ENCODE data around the gene STBD1.
"Not testable (repeated sequence)": the region's sequence is repeated elsewhere in the genome, so short reads cannot be mapped to it uniquely, and the experiment has no call there.

STBD1 gene

DNA sequence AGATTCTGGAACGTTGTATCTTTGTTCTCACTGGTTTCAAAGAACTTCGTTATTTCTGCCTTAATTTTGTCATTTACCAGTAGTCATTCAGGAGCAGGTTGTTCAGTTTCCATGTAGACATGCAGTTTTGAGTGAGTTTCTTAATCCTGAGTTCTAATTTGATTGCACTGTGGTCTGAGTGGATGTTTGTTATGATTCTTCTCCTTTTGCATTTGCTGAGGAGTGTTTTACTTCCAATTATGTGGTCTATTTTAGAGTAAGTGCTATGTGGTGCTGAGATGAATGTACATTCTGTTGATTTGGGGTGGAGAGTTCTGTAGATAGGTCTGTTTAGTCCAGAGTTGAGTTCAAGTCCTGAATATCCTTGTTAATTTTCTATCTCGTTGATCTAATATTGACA lies 18.7 kb upstream of the STBD1 start:
- not testable (repeated sequence) for DNase-seq

DNA sequence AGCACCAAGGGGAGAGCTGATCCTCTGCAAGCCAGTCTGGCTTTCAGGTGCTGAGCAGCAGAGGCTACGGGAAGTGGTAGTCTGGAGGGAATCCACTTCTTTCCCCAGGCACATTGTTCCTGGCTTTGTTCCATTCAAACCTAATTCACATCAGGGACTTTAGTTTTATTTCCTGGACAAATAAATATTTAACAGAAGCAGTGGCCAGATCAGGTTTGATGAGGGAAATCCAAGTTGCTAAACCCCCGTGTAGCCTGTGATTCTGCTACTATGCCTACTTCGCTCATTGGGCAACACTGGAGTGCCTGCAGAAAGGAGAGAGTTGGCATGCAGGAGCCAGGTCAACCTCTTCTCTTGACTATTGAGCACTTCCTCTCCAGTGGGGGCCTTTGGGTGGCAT lies 13.8 kb upstream of the STBD1 start:
- no peak for DNase-seq

DNA sequence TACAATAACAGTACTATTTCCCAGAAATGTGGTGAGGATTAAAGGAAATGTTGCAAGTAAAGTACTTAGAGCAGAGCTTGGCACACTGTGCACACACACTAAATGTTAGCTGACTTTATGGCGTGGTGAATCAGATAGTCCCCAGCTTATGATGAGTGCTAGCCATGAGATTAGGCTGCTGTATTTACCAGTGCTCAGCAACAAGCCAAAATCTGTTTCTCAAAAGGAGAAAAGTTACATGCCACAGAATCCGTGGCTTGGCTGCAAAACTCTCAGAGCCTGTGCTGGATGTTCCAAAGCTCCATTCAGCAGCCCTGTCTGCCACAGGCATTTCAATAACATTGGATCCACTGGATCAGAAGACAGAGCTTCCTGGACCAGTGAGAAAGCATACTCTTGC lies 12.8 kb upstream of the STBD1 start:
- DNase-seq, result no peak

DNA sequence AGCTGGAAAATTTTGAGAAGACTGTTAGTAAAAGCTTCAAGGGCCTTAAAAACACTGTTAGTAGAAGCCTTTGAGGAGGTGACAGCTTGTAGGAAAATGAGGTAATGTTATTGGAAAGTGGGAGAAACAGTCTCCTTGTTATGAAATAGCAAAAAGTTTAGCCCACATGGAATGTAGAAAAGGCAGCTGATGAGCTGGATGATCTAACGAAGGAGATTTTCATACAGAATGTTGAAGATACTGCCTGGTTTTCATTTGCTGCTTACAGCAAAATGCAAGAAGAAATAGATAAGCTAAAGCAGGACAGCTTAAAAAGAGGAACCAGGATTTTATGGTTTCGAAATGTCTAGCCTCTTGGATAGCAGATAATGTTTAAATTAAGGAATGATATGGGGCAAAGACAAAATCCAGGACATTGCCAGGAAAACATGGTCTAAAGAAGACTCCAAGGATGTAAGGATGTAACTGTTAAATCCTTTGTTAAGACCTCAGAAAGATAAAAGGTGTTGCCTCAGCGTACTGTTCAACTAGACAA lies 10.2 kb upstream of the STBD1 start:
- DNase-seq, result no peak

DNA sequence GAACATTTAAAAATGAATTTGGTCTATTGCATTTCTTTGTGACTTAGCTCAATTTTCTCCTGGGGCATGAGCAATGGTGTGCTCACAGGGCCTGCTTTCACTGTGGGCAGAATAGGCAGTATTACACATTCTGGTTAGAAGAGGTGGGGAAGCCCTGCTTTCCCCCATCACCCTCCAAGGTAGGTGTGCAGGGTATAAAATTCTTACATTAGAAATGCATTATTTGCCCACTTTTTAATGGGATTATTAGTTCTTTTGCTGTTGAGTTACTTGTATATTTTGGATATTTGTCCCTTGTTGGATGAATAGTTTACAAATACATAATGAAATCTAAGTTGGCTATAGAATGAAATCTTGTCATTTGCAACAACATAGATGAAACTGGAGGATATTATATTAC lies 8.3 kb upstream of the STBD1 start:
- DNase-seq, result no peak

DNA sequence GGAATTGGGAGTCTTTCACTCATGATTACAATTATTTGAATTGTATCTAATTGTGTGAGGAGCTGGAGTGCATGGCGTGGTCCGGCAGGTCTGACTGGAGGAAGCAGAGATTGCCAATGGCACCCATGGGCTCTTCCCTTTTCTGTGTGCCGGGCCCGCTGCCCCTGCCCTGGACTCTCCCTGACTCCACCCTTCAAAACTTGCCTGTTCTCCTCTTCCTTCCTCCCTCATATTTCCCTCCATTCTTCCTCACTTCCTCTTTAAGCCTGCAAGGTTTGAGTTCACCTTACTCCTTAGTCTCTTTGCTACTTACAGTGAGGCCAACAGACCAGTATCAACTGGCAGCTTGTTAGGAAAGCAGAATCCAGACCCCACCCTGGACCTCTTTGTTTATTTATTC lies 6.5 kb upstream of the STBD1 start:
- DNase-seq, result no peak

DNA sequence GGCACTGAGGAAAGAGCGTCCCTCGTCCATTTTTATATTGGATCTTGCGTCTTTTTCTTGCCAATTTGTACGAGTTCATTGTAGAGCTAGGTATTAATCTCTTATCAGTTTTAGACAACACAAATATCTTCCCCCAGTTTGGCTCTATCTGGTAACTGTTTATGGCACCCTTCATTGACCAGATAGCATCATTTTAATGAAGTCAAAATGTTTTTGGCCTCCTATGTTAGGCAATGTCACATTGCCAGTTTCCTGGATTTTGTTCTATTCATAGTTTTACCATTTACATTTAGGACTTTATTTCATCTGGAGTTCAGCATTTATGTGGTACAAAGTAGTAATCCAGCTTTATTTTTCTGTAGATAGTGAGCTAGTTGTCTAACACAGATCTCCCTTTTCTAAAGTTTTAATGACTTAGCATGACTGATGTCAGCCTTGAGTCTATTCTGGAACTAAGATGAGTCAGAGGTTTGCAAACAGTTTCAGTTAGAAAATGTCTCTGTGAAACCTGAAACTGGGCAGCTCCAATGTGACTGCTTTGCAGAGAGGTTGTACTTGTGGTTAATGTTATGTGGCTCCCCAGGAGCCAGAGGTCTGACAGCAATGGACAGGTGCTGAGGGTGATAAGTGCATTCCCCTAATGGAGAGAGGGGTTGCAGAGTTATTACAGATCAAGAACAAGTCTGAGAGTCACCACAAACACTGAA lies 5.3 kb upstream of the STBD1 start:
- DNase-seq, result no peak

DNA sequence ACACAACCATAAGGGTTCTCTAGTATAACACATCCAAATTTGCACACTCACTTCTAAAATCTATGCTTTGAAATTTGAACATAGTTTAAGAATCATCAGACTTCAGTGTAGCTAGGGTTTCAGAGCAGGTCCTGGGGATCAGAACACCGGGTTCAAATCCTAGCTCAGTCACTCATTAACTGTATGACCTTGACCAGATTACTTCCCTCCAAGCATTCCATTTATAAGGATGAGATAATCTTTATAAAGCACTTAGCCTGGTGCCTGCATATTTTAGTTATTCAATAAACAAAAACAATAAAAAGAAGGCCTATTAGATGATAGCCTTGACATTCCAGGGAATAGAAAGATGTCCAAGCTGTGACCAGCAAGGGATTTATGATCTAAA lies 4.8 kb upstream of the STBD1 start:
- no peak for DNase-seq

DNA sequence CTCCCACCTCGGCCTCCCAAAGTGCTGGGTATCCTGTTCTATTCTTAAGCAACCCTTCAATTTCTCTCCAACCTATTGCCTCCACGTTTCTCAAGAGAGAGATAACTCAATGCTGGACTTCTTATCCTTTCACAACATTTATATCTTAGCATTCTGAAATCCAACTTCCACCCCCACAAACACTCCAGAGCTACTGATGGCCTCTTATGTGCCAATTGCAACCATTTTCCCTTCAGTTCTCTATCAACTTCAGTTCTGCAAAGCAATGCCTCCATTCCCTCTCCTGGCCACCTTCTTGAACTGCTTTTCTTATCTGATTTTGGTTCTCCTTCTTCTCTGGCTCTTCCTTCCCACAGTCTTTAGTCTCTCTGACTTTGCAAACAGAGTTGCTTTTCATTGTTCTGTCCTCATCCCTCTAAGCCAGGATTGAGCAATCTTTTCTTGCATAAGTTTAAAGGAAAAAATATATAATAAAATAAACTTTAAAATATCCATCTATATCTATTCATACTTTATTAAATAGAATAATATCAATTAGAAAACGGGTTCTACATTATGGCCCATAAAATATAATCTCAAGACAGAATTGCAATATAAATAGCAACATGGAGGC lies 3.6 kb upstream of the STBD1 start:
- DNase-seq, result no peak

DNA sequence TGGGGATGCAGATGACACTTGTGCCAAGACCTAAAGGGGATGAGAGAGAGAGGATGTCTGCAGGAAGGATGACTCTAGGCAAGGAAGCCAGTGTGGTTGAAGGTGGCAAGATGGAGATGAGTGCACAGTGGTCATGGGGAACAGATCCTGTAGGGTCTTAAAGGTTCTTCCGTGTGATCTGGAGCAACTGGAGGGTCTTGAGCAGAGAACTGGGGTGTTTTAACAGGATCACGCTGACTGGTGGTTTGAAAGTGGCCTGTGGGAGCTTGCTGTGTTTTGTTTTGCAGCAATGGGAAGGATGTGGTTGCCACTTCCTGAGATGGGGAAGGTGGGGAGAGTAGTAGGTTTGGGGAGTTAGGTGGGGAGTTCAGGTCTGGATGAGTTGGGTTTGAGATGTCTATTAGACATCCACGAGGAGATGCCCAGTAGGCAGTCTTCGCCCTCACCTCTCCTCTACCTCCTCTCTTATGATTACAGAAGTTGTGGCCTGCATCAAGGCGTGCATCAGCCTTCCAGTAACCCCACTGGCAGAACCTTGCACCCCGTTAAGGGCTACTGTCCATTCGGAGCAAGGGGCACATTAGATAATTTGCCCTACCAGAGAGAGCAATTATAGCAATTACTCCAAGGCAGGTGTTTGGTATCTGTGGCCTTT lies 1.4 kb upstream of the STBD1 start:
- DNase-seq, result peak; percentile 18

DNA sequence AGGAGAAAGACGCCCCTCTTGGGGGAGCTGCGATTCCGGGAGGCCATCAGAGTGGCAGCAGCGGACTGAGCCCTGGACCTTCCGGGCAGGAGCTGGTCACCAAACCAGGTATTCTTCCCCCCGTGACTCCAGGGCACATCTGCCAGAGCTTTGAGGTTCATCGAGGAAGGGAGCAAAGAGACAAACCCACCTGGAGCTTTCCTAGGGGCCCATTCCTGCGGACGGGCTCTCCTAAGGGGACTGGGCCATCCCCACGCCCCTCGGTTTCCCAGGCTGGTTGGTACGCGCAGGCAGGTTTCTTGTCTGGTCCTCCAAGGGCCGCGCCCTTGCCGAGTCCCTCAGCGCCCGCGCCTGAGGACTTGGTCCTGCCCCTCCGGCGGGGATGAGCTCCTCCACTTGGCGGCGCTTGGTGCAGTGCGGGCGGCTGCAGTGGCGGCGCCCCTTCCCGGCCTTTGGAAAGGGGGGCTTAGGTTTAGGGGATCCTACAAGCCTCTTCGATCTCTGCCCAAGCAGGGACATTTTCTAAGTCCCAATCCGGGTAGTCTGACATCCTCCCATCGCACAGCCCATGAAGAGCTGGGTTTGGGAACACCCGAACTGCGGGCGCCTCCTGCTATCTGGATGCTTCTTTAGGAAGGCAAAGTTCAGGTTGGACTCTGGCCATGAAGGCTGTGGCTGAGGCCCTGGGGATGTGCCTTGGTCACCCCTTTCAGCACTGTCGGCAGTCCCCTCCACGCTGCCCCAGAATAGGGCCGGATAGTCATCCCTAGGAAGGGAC lies 538 bp downstream of the STBD1 start:
- peak; percentile 36 for DNase-seq

DNA sequence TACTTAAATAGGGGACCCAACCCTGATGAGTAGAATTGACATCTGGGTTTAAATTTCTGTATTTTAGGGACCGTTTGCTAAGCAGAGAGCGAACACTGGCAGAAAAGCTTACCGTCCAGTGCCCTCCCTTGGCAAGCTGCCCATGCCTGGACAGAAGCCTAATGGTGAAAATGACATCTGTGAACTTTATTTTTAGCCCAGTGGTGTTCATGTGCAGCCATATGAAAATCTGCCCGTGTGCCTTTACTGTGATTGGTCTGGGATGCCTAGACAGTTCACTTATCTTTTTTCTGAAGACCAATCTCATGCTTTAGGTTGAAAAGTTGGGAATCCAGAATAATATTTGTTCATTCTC lies 1.1 kb downstream of the STBD1 start:
- no peak for DNase-seq

DNA sequence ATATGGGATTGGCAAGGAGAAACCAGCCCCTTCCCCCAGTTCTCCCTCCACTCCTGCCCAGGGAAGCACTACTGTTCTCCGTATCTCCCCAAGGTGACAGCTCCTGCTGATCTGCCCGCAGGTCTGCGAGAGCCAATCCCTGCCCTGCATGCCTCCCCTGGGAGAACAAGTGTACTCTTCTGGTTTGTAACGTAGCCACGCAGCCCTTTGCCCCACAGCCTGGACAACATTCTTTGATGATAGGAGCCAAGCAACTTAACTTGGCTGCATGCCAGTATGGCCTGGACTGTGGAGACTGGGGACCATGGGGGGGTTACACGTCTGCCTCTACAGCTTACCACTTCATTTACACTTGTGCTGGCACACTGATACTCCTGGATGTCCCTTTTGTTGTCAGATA lies 2.0 kb downstream of the STBD1 start:
- no peak for DNase-seq

DNA sequence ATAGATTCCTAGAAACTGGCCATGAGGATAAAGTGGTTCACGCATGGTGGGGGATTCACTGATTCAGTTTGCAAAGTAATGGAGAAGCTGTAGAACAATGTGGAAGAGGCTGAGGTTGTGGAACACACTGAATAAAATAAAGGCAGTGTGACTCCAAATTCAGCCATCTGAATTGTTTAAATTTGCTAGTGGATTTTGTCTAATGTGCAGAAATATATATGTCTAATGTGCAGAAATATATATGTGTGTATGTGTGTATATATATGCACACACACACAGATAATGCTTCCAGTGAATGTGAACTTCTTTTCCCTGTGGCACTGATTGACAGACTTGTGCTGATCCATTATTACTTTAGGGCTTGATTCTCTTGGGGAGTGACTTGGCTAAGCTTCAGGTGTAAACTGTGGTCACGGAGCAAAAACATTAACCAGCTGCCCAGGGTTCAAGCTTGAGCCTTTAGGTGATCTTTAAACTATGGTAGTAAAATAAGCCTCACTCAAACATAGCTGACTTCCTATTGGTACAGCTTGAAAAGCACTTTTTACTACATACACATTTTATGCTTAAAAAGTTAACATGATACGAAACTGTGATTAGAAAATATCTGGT lies 3.5 kb downstream of the STBD1 start:
- no peak for DNase-seq

DNA sequence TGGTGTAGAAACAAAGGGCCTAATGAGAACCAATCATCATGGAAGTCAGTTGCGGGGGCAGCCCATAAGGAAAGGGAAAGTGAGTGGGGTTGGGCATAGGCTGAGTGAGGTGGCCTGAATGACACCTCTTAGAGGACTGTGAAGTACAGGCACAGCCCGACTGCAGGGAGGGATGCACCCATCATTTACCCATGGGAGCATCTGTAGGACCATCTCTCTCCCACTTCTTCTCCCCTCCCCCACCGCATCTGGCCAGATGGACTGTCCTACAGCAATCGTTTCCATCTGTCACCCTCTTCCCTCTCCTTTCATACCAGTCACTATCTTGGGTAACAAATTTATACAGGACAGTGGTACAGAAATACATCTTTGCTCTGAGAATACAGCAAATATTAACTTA lies 4.2 kb downstream of the STBD1 start:
- no peak for DNase-seq

DNA sequence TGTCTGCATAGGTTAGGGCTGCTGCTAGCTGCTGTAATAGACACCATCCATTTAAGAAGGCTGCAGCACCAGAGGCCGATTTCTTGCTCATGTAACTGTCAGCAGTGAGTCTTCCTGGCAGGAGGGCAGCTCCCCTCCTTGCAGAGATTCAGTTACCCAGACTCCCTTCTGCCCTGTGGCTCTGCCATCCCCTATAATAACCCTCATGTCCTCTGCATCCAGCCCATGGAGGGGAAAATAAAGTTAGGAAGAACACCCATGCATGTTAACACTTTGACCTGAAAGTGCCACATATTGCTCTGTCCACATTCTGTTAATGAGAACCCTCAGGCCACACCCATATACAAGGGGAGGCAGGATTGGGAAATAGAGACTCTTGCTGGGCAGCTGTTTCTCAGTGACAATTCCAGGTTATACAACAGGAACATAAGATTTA lies 5.4 kb downstream of the STBD1 start:
- no peak for DNase-seq

DNA sequence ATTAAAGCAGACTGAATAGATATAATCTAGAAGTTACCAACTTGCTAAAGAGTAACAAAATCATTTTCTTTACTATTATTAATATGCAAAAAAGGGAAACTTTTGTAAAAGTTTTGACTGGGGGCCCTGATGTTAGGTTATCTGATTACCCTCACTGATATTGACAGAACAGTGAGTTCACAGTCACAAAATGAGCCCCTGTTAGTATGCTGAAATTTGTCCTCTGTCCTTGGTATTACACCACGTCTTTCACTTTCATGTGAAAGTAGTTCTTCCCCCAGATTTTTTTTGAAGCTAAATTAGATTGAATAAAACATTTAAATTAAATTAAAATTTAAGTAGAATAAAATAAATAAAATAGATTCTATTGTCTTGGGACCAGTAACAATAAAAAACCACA lies 5.9 kb downstream of the STBD1 start:
- DNase-seq, result no peak

DNA sequence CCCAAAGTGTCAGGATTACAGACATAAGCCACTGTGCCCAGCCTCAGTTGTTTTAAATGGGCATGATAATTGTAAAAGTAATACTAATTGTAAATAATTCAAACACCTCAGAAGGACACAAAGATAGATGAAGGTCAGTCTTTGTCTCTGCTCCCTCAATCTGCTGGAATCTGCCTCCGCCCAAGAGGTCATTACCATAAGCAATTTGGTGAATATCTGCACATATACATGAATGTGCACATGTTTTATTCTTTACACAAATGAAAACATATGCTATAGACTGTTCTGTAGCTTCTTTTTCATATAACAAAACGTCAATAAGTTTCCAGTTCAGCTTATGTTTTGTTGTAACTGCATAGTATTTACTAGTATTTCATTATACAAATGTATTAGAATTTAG lies 7.0 kb downstream of the STBD1 start:
- DNase-seq, result no peak

DNA sequence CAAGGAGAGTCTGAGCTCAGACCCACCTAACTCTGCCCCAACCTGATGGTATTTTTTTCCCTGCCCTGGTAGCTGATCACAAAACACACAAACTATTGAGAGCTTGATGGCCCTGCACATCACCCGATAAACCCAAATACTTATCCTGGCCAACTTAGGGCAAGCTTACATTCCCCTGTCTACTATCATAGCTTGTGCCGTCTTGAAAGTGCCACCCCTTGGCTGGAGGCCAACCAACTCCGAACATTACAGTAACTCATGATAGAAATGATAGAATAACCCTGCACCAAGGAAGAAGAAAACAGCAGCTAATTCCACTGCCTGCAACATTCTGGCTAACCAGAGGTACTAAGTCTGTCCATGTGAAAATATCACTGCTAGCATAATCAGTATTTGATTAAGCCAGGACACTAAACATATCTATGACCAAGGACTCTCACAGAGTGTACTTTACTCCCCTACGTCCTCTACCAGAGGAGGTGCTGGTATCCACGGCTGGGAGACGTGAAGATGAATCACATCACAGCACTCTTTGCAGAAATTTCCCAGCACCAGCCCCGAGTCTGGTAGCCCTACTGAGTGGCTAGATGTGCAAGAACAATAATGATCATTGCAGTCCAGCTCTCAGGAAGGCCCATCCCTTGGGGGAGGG lies 8.9 kb downstream of the STBD1 start:
- no peak for DNase-seq

DNA sequence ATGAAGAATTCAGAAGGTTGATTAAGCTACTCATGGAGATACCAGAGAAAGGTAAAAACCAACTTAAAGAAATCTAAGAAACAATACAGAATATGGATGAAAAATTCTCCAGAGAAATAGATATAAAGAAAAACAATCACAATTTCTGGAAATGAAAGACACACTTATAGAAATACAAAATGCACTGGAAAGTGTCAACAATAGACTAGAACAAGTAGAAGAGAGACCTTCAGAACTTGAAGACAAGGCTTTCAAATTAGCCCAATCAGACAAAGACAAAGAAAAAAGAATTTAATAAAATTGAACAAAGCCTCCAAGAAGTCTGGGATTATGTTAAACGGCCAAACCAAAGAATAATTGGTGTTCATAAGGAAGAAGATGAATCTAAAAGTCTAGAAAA lies 9.6 kb downstream of the STBD1 start:
- no peak for DNase-seq

DNA sequence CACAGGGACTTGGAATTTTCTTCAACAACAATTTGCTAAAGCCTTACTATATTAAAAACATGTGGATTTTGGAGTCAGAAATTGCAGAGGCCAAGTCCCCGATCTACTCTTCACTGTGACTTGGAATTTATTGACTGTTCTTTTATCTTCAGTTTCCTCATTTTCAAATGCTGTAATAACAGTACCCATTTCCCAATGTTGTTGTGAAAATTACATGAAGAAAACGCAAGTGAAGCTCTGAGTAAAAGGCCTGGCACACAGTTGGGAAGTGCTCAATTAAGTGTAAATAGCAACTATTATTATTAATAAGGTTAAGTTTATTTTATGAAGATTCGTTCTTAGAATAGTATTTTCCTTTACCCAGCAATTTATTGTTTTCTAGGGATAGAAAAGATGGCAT lies 15.7 kb downstream of the STBD1 start:
- no peak for DNase-seq

DNA sequence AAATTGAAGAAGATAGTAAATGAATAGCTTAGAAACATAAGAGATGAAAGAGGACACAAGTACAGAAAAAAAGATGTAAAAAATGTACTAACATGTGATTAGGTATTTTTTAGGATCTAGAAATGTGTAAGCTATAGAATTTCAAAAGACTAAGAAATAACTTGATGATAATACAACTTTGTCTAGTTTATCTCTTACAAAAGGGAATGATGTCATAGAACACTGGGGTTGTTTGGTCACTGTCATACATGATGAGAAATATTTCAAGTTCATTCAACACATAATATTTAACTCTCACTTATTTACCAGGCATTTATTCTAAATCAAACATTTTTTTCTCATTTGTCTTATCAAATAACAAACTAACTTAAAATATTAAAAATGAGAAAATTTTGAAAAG lies 18.5 kb downstream of the STBD1 start:
- DNase-seq, result no peak

DNA sequence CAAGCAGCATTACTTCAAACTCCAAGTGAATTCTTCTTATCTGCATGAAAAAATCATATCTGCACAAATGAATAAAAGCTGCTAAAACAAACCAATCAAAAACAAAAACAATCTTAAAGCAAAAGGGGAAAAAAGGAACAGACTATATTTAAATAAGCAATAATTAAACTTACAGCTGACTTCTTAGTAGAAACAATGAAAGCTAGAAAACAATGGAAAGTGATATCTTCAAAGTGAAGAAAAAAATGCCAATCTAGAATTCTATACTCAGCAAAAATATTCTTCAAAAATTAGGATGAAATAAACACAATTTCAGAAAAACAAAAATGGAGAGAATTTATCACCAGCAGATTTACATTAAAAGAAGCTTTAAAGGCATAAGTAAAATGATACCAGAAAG lies 20.0 kb downstream of the STBD1 start:
- no peak for DNase-seq
